Urothelium cell line (cell line): ENCODE data around the gene METTL21A.

Experiments used
- DNase-seq: peaks from one replicate; pipeline ENCODE4 v3.0.0; 2011; ENCODE audit warnings: low spot score, mixed read lengths
- FAIRE-seq: peaks from 2 replicates; lab custom pipeline; 2011; peaks lifted over from hg19 to GRCh38; lab: Jason Lieb, UNC

Gene METTL21A

GRCh38 chr2:207565736-207566500, 59.3 kb downstream of the METTL21A start:
- FAIRE-seq (no peak), DNase-seq (no peak)
